ENCODE results near the gene USPL1.
"Not testable (repeated sequence)": the region's sequence is repeated elsewhere in the genome, so short reads cannot be mapped to it uniquely, and the experiment has no call there.

The USPL1 gene

GRCh38 chr13:30634838-30635237 lies 17.1 kb downstream of the USPL1 start:
- no peak overlapping the region for H3K4me3 ChIP-seq (replicated peaks; ENCODE audit: low read depth, low read length)
- no peak for TF ChIP-seq CTCF (IDR thresholded peaks at IDR 0.05; ENCODE audit: low read depth, low read length, missing control alignments)
- DNase-seq (ENCODE audit: extremely low read depth, low read depth), result no peak

DNA sequence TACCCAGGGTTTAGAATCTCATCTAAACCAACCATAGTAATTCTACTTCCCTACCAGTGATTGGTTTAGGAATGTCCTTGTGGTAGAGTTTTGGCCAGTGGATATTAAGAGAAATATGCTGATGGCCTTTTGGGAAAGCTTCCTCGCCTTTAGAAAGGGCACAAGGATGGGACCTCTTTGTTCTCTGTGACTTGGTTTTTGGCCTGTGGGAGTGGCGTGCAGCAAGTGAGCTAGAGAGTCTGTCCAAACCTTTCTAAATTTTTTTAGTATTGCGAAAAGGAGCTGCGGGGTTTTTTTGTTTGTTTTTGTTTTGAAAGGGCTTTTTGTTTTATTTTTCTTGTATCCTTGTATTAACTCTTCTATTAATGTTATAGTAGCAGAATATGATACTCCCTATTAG lies 20.6 kb downstream of the USPL1 start:
- no peak for TF ChIP-seq CTCF (IDR thresholded peaks at IDR 0.05; ENCODE audit: low read depth, low read length, missing control alignments)
- DNase-seq (ENCODE audit: extremely low read depth, low read depth), result no peak
- H3K4me3 ChIP-seq (replicated peaks; ENCODE audit: low read depth, low read length), result no peak overlapping the region

- H3K4me3 ChIP-seq (replicated peaks; ENCODE audit: low read depth, low read length), result no peak overlapping the region
- no peak for DNase-seq (ENCODE audit: extremely low read depth, low read depth)
- no peak for TF ChIP-seq CTCF (IDR thresholded peaks at IDR 0.05; ENCODE audit: low read depth, low read length, missing control alignments)
Observed at GRCh38 chr13:30639671-30640070, 22.0 kb downstream of the USPL1 start.

- H3K4me3 ChIP-seq (replicated peaks; ENCODE audit: low read depth, low read length); DNase-seq (ENCODE audit: extremely low read depth, low read depth): not testable (repeated sequence)
Observed at GRCh38 chr13:30641173-30641572, 23.5 kb downstream of the USPL1 start.

GRCh38 chr13:30645629-30646028 lies 27.9 kb downstream of the USPL1 start:
- no peak overlapping the region for H3K4me3 ChIP-seq (replicated peaks; ENCODE audit: low read depth, low read length)
- DNase-seq (ENCODE audit: extremely low read depth, low read depth), result no peak
- TF ChIP-seq CTCF (IDR thresholded peaks at IDR 0.05; ENCODE audit: low read depth, low read length, missing control alignments), result no peak

GRCh38 chr13:30647420-30647819 lies 29.7 kb downstream of the USPL1 start:
- no peak for TF ChIP-seq CTCF (IDR thresholded peaks at IDR 0.05; ENCODE audit: low read depth, low read length, missing control alignments)
- H3K4me3 ChIP-seq (replicated peaks; ENCODE audit: low read depth, low read length), result no peak overlapping the region
- no peak for DNase-seq (ENCODE audit: extremely low read depth, low read depth)

DNA sequence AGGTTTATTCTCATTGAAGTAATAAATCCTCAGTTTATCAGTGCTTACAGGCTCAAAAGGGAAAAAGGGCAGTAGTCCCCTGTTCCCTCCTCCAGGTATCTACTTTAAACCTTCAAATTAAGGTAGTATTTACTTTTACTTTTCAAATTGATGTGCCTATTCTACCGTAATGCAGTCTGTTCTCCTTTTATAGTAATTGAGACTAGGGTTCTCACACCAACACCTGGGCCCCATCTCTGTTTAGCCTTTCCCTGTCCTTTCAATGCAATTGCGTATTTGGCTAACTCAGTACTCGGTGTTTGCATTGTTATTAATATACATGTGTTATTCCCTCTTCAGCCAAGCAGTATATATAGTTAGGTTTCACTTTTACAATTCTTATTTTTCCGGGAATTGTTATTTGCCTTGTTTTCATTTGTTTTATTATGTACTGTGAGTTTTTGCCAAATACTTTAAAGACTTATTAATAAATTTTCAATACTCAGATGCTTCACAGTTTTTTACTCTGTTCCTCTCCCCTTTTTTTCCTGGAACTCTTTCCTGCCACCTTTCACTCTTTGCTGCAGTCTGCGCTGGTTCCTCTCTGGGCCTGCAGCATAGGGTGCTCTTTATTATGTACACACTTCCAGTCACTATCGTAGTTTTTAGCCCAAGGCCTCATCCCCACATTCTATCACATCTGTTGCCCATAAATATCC lies 30.3 kb downstream of the USPL1 start:
- DNase-seq (ENCODE audit: extremely low read depth, low read depth), result no peak
- H3K4me3 ChIP-seq (replicated peaks; ENCODE audit: low read depth, low read length), result no peak overlapping the region
- TF ChIP-seq CTCF (IDR thresholded peaks at IDR 0.05; ENCODE audit: low read depth, low read length, missing control alignments), result no peak

All from HFF-Myc (cell line).